GM19043 (cell line): ENCODE data around the gene CYS1.
"Not testable (repeated sequence)": the region's sequence is repeated elsewhere in the genome, so short reads cannot be mapped to it uniquely, and the experiment has no call there.

Experiments
- ATAC-seq: cut with Tn5 transposase; IDR thresholded peaks from one replicate; pipeline ENCODE4 v1.9.1; 2021; ENCODE audit warnings: low read depth; ENCODE audit not compliant: unreplicated experiment

The CYS1 gene

GRCh38 chr2:10079870-10080535 lies at the start of gene CYS1:
Gene CYS1 (minus strand): TSS chr2:10080411. CDS start chr2:10080223, 188 bp downstream.
- ATAC-seq, result no peak

DNA sequence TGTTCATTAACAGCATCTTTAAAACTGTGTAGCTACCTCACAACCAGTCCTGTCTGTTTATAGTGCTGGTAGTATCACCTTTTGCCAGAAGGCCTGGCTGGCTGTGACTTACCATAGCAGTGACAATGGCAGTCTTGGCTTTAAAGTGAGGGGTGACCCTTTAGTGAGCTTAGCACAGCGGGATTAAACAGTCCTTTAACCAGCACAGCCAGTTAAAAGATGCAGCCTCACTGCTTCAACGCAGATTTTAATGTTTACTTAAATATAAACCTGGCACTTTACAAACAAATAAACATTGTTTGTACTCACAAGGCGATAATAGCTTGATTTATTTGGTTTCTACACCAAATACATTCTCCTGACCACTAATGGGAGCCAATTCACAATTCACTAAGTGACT lies 49.3 kb upstream of the CYS1 start:
- no peak for ATAC-seq

DNA sequence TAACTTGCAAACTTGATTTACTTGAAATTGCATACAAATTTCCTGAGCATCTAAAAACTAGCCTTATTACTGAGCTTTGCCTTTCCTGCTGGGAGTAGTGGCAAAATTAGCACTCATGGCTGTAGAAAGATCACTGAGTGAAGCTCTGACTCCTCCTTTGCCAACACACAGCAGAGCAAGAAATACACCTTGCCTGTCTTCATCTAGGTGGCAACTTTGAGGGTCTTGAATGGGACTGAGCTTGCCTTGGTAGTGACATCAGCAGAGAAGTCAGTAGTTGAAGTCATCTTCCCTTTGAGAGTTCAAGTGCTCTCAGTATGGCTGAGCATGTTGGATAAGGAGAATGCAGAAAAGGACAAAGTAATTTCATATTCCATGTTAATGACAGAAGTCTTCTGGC lies 48.2 kb upstream of the CYS1 start:
- ATAC-seq, result no peak

- no peak for ATAC-seq
Observed at GRCh38 chr2:10126632-10127026, 46.4 kb upstream of the CYS1 start.

DNA sequence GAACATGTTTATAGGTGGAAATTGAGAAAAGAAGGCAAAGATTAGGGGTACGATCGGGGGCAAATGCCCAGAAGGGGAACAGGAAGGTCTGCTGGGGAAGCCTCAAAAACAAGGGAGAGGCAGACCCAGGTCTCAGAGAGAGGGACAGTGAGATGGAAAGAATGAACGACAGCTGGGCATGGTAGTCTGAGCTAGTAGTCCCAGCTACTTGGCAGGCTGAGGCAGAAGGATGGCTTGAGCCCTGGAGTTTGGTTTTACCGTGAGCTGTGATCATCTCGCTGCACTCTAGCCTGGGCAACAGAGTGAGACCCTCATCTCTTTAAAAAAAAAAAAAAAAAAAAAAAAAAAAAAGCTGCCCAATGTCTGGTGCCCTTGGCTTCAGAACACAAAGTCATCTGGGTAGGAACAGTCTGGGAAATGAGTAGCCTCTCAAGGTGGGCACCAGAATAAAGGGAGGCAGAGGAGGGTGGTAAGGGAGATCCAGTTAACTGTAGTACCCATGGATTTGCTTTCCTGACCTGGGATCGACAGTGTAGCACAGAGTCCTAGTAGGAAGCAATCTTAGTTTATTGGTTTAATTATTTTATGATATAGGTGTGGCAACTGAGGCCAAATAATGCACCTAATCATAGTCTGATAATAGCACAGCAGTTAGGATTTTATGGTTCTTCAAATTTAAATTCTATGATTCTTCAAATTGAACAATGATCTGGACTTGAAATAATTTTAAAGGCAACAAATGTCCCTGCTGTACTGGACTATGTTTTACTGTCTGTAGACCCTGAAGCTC lies 45.8 kb upstream of the CYS1 start:
- no peak for ATAC-seq

DNA sequence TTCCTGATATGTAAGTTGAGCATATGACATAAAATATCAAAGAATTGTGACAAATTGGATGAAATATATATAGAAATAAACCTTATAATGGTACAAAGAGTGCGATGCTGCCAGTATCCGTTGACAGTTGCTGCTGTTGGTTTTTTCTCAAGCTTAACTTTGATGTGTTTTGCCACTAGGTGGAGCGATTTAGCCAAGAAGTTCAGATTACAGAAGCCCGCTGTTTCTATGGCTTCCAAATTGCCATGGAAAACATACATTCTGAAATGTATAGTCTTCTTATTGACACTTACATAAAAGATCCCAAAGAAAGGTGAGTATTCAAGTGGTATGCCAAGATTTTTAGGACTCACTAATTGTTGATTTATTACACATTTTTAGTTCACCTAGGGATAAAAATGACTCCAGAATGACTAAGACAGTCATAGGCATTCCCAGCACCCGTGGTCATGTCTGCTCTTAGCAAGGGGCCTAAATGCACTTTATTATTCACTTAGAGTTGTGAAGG lies 44.4 kb upstream of the CYS1 start:
- no peak for ATAC-seq

DNA sequence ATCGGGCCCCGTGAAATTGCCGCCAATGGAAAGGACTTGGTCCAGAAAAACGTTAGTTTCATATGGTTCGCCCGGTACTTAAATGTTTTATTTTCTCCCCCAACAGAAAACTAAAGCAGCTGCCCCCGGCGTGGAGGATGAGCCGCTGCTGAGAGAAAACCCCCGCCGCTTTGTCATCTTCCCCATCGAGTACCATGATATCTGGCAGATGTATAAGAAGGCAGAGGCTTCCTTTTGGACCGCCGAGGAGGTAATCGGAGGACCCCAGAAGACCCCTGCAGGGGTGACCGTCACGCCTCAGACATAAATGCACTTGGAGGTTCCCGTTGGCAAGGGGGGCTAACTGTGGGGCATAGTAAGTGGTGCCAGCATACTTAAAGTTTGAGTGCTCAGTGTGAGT lies 43.1 kb upstream of the CYS1 start:
- no peak for ATAC-seq

DNA sequence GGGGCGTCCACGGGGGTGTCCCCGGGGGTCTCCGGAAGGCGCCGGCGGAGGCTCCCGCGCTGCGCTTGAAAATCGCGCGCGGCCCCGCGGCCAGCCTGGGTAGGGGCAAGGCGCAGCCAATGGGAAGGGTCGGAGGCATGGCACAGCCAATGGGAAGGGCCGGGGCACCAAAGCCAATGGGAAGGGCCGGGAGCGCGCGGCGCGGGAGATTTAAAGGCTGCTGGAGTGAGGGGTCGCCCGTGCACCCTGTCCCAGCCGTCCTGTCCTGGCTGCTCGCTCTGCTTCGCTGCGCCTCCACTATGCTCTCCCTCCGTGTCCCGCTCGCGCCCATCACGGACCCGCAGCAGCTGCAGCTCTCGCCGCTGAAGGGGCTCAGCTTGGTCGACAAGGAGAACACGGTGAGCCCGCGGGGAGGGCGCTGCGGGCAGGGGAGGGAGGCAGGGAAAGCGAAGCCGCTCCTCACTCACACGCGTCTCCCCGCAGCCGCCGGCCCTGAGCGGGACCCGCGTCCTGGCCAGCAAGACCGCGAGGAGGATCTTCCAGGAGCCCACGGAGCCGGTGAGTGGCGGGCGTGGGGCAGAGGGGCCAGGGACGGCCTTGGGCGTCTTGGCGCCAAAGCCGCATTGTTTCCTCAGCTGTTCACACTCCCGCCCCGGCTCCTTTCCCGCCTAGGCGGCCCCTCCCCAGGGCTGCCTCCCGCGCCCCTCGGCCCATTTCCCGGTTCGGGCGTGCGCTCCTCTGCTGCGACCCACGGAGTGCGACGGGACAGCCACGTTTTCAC lies 42.5 kb upstream of the CYS1 start, which contains the start of gene RRM2:
Gene RRM2 (plus strand): TSS at position 240 of the 781 bp plus-strand sequence. CDS start 60 bp downstream, at position 300.
- peak; percentile 53 for ATAC-seq

DNA sequence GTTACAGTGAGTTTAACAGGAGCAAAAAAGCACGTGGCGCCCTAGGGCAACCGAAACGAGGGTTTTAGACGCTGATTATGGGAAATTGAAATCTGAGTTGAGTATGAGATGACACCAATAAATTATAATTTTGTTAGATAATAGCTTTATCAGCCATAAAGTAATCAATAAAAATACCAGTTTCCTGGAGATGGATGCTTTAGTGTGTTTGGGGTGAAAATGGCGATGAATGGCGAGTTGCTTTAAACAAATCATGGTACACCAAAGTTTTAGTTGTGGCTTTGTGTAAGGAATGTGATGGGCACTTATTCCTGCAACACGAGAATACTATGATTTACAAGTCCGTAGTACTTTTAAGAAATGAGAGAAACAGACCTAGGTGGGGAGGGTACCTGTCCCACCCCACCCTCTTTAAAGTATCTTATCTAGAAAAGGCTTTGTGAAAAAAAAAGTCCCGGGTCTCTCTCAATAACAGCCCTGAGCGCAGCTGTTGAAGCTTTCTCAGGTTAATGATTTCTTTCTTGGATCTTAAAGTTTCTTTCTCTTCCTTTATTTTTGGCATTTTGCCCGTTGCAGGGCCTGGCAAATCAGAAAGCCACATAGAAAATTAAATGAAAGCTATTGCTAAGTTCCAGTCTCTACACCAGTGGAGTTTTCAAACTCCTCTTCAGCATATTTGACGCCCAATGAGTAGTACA lies 40.8 kb upstream of the CYS1 start:
- no peak for ATAC-seq

DNA sequence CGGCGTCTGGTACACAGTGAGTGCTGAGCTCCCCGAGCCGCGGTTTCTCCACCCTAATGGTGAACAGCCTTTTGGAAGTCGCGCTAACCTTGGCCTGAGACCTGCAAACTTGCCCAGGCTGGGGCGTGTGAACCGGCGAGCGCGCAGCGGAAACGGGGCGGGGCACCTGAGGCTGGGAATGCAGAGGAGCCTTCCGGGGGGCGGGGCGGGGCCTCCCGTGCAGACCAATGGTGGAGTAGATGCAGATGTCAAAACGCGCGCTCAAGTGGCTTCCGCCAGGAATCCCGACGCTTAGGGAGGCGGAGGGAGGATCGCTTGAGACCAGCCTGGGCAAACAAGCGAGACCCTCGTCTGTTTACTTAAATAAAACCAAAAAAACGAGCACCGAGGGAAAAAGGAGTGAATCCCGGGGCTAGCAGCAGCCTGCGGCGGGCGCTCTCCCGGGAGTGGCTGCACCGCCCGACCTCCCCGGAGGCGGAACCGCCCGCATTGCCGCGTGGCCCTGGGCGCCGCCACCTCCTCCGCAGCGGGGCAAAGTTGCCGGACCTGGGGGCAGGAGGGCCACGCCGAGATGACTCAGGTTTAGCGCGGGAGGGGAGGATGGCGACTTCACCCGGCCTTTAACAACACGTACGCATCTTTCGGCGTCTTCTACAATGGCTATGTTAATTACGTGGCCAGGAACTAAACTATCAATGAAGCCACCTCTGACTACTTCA lies 40.1 kb upstream of the CYS1 start:
- peak; percentile 42 for ATAC-seq

DNA sequence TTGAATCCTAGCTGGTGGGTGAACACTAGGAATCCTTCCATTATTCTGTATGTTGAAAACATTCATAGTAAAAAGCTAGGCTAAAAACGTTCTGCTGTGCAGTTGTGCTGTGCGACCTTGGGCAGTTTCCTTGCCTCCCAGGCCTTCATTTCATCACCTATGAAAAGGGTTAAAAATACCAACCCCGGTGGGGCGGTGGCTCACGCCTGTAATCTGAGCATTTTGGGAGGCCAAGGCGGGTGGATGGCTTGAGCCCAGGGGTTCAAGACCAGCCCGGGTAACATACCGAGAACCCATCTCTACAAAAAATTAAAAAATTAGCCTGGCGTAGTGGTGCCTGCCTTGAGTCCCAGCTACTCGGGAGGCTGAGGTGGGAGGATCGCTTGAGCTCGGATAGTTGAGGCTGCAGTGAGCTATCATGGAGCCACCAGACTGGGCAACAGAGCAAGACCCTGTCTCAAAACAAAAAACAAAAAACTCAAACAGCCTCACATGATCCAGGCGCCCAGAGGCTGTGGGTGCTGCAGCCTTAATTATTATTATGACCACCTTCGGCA lies 39.5 kb upstream of the CYS1 start:
- ATAC-seq, result no peak

- ATAC-seq, result no peak
Observed at GRCh38 chr2:10119027-10119325, 38.8 kb upstream of the CYS1 start.

DNA sequence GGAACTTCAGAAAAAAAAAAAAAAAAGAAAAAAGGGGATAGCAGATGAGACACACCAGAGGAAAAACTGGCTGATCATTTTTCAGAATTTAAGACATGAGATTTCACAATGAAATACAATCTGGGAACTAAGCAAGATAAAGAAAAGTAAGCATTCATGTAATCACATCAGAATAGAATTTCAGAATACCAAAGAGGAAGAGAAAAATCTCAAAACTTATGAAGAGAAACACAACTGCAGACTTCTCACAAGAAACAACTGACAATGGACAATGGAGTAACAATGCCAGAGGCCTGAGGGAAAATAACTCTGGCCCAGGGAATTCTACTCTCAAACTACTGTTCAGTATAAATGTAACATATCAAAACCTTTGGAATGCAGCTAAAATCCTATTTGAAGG lies 29.1 kb upstream of the CYS1 start:
- no peak for ATAC-seq

DNA sequence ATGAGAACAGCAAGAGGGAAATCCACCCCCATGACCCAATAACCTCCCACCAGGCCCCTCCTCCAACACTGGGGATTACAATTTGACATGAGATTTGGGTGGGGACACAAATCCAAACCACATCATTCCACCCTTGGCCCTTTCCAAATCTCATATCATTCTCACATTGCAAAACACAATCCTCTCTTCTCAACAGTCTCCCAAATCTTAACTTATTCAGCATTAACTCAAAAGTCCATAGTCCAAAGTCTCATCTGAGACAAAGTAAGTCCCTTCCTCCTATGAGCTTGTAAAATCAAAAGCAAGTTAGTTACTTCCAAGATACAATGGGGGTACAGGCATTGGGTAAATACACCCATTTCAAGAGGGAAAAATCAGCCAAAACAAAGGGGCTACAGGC lies 24.7 kb upstream of the CYS1 start:
- not testable (repeated sequence) for ATAC-seq

- ATAC-seq, result no peak
Observed at GRCh38 chr2:10103179-10103578, 23.0 kb upstream of the CYS1 start.

GRCh38 chr2:10101491-10101890 lies 21.3 kb upstream of the CYS1 start:
- no peak for ATAC-seq

GRCh38 chr2:10097352-10098148 lies 17.3 kb upstream of the CYS1 start:
- ATAC-seq, result peak; percentile 77

DNA sequence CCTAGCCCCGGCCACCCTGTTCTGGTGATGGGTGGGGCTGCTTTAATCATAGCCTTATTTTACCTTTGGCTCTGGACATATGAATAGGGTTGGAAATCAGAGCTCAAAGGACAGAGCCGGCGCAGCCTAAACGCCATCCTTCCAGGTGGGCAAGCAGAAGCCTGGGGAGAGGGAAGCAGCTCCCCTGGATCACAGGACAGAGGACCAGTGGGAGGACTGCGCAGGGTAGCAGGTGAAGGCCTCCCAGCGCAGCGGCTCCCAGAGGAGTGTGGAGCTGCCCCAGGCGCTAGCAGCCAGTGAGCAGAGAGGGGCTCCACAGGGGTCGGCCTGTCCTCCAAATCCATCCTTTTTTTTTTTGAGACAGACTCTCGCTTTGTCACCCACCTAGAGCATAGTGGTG lies 16.4 kb upstream of the CYS1 start:
- ATAC-seq, result no peak

DNA sequence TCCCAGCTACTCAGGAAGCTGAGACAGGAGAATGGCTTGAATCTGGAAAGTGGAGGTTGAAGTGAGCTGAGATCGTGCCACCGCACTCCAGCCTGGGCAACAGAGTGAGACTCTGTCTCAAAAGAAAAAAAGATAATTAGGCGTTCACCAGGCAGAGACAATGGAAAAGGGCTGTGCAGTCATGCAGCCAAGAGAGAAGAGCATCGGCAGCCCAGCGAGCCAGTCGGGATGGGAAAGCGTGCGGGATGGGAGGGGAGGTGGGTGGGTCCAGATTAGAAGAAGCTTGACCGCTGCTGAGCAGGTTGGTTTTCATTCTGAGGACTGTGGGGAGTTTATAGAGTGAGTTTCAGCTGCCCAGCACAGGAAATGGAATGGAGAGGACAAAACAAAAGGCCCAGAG lies 15.0 kb upstream of the CYS1 start:
- ATAC-seq, result no peak
